Subcutaneous adipose tissue (tissue), 4 donors: ENCODE results near the gene KIRREL3. TPM values are rescaled to one million over a fixed set of nuclear protein-coding genes. Genes with fewer than 3 reads are reported as not detected.

Experiments
- CTCF ChIP-seq: fragments of 450-650 bp; IDR thresholded peaks from one replicate; pipeline ENCODE4 v1.5.1; 2016; ENCODE audit warnings: low read depth, mild to moderate bottlenecking, control low read depth, antibody characterized with exemption, moderate library complexity
- total RNA-seq, 4 donors: library from RNA; depleted of rRNA; stranded (reverse); fragments of >200 nt; gene quantifications; one replicate each; pipeline ENCODE4 v1.1.0, GENCODE V29; 2016

The KIRREL3 gene
- total RNA-seq, 4 donors from 2014 or later: not detected

DNA sequence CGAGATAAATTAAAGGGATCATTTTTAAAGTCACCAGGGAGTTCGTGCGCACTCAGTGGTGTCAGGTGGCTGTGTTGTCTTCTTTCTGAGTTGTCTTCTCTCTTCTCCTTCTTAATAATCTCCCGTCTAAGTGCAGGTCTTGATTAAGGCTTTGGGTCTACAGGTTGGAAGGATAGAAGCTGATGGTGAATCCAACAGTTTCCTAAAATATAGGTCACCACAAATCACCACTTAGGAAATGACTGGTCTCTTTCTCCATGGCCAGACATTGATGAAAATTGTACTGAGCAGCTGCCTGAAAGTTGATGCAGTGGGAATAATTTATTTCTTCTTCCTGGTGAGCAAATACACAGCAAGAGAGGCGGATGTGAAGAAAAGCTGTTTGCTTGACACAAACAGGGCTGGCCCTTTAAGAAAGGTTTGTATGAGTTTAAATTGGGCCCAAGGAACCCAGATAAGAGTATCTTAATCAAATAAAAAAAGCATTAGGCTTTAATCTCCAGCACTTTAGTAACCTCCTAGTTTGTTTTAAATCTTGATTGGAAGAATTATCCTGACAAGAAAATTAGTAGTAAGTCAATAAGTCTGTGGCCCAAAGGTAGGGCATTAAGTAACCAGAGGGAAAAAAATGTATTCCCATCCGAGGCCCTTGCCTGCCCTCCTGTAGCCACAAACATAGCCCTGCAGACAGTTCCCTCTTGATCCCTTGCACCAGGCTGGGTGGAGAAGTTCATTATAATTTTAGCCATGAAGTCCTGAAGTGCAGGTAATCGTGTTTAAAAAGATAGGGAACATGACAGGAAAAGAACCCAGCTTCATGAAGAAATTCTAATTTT, 245.8 kb downstream of the KIRREL3 start:
- TF ChIP-seq CTCF: no peak

GRCh38 chr11:126753990-126754389, 246.6 kb downstream of the KIRREL3 start:
- no peak for TF ChIP-seq CTCF

DNA sequence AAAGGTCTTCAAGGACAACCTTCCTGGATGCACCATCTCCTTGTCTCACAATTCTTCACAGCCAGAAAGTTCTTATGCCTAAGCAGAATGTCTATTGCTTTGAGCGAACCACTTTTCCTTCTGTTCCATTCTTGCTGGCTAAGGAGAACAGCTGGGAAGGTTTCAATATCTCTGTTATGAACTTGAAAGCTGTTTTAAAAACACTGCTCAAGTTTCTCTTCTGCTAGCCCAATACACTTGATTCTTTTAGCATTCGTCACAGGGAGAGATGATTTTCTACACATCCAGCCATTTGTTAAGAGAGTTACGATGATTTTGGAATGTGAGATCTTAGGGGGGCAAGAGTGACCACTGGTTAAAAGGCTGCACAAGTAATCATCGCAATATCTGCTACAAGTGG, 249.3 kb downstream of the KIRREL3 start:
- TF ChIP-seq CTCF: no peak

- no peak for TF ChIP-seq CTCF
These were observed 251.8 kb downstream of the KIRREL3 start for GRCh38 chr11:126748793-126749192.

- no peak for TF ChIP-seq CTCF
These were observed 252.3 kb downstream of the KIRREL3 start for GRCh38 chr11:126748100-126748791.

- no peak for TF ChIP-seq CTCF
These were observed 253.3 kb downstream of the KIRREL3 start for GRCh38 chr11:126747315-126747714.

- TF ChIP-seq CTCF: no peak
These were observed 254.1 kb downstream of the KIRREL3 start for GRCh38 chr11:126746443-126746842.
